Fibroblast of lung (primary cell): ENCODE results near the gene CDH12. TPM values are rescaled to one million over a fixed set of nuclear protein-coding genes. Genes with fewer than 3 reads are reported as not detected.
"Not testable (repeated sequence)": the region's sequence is repeated elsewhere in the genome, so short reads cannot be mapped to it uniquely, and the experiment has no call there.

Experiments
- DNase-seq, 2 donors: peaks; one replicate each; pipeline versions ENCODE4 v3.0.0 to v3.0.0-alpha.2; 2010; ENCODE audit warnings: low read depth in 2 of 2
- H2AFZ ChIP-seq: 2 replicates; pipeline ENCODE4 v1.5.1; 2012; ENCODE audit warnings: low read length, control low read depth, inconsistent platforms
- H3K27ac ChIP-seq: 2 replicates; pipeline ENCODE4 v1.5.1; 2011; ENCODE audit warnings: low read length, control low read depth; ENCODE audit not compliant: insufficient read depth
- H3K27me3 ChIP-seq: 2 replicates; pipeline ENCODE4 v1.5.1; 2011; ENCODE audit warnings: mild to moderate bottlenecking, low read length; ENCODE audit not compliant: control insufficient read depth, insufficient read depth
- H3K36me3 ChIP-seq: 2 replicates; pipeline ENCODE4 v1.5.1; 2011; ENCODE audit warnings: low read length; ENCODE audit not compliant: control insufficient read depth, insufficient read depth
- H3K4me1 ChIP-seq: 2 replicates; pipeline ENCODE4 v1.5.1; 2011; ENCODE audit warnings: low read length; ENCODE audit not compliant: control insufficient read depth, insufficient read depth; ENCODE audit errors: extremely low read depth
- H3K4me2 ChIP-seq: 2 replicates; pipeline ENCODE4 v1.5.1; 2011; ENCODE audit warnings: low read length, control low read depth; ENCODE audit not compliant: insufficient read depth; ENCODE audit errors: extremely low read depth
- H3K4me3 ChIP-seq, 4 experiments: fragments of 200-600 bp in 1 of 4; sonication (generic) in 1 of 4; replicated peaks in 1 of 4; 2 replicates each; pipeline ENCODE4 v1.5.1; 2011 to 2016; ENCODE audit warnings: low read length in 4 of 4, low read depth in 3 of 4, mild to moderate bottlenecking in 3 of 4, control low read depth in 2 of 4, inconsistent platforms in 1 of 4, mixed read lengths in 1 of 4; ENCODE audit not compliant: insufficient read depth in 1 of 4; ENCODE audit errors: control extremely low read depth in 1 of 4
- H3K79me2 ChIP-seq: 2 replicates; pipeline ENCODE4 v1.5.1; 2012; ENCODE audit warnings: mild to moderate bottlenecking, low read length, inconsistent platforms; ENCODE audit not compliant: control insufficient read depth, insufficient read depth
- H3K9ac ChIP-seq: 2 replicates; pipeline ENCODE4 v1.5.1; 2011; ENCODE audit warnings: mild to moderate bottlenecking, low read length, control low read depth; ENCODE audit not compliant: insufficient read depth
- H3K9me3 ChIP-seq: 2 replicates; pipeline ENCODE4 v1.5.1; 2012; ENCODE audit warnings: low read depth, low read length; ENCODE audit not compliant: control insufficient read depth, insufficient read depth
- H4K20me1 ChIP-seq: 2 replicates; pipeline ENCODE4 v1.5.1; 2011; ENCODE audit warnings: low read length; ENCODE audit not compliant: control insufficient read depth, insufficient read depth; ENCODE audit errors: extremely low read depth
- CTCF ChIP-seq, 2 donors: IDR thresholded peaks in 1 of 2; conservative IDR thresholded peaks in 1 of 2; 1 replicate in 1 of 2; 2 replicates in 1 of 2; pipeline ENCODE4 v1.5.1; 2011 to 2012; ENCODE audit warnings: low read length in 2 of 2, control low read depth in 1 of 2, inconsistent platforms in 1 of 2, low read depth in 1 of 2, mild to moderate bottlenecking in 1 of 2
- EZH2 ChIP-seq: IDR thresholded peaks from 2 replicates; pipeline ENCODE4 v1.5.1; 2012; ENCODE audit warnings: low read length, control low read depth, mild to moderate bottlenecking; ENCODE audit errors: missing control alignments
- polyA plus RNA-seq, 2 donors: library from polyadenylated mRNA; depleted of rRNA in 1 of 2; stranded (reverse) in 1 of 2; unstranded in 1 of 2; fragments of >200 nt; gene quantifications; 2 replicates each; pipeline ENCODE4 v1.2.1, GENCODE V29; 2011 to 2012; ENCODE audit warnings: missing spikeins in 1 of 2
- total RNA-seq: library from RNA; depleted of rRNA; stranded (reverse); fragments of >200 nt; gene quantifications from 2 replicates; pipeline ENCODE4 v1.2.1, GENCODE V29; 2014

Gene CDH12
- total and polyA plus RNA-seq, 2 donors (not counting 1 experiment from before 2014, with no cell fraction given), result 0.02 TPM; not detected in 1

GRCh38 chr5:22033066-22033465 is 820.1 kb downstream of the CDH12 start:
- Histone ChIP-seq H3K27ac (no peak overlapping the region), H2AFZ (no peak overlapping the region), H3K9ac (no peak overlapping the region), H4K20me1 (no peaks in the 10 kb centered on the region), H3K9me3 (no peaks in the 10 kb centered on the region), H3K4me1 (no peaks in the 10 kb centered on the region), H3K79me2 (no peaks in the 10 kb centered on the region), H3K27me3 (no peaks in the 10 kb centered on the region), H3K36me3 (no peaks in the 10 kb centered on the region), H3K4me2 (no peak overlapping the region), H3K4me3 (no peak overlapping the region)
- TF ChIP-seq EZH2 (no peak), CTCF (conservative IDR thresholded peaks at IDR 0.05 in 1 of 2, IDR thresholded peaks at IDR 0.05 in 1 of 2; ENCODE audit: low read depth in 1 of 2, low read length in 2 of 2) (no peak)
- DNase-seq, result no peak

DNA sequence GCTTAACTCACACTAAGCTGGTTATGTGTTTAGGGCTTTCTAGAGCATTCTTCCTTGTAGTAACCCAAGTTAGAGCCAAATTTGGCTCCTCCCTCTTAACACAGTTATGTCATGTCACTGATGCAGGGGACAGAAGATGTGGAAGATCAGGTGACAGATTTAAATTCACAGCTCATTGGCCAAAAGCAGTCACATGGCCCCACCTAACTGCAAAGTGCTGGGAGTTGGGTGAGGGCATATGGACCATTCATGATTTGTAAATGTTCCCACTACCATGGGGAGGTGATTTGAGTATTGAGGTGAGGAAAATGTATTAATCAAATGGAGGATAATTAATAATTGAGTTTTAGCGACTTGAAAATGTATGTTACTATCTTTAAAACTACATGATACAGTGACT is 829.4 kb downstream of the CDH12 start:
- Histone ChIP-seq H2AFZ (no peak overlapping the region), H3K9ac (no peak overlapping the region), H3K36me3 (no peaks in the 10 kb centered on the region), H3K79me2 (no peaks in the 10 kb centered on the region), H3K27me3 (no peaks in the 10 kb centered on the region), H3K4me1 (no peaks in the 10 kb centered on the region), H3K27ac (no peak overlapping the region), H3K9me3 (no peaks in the 10 kb centered on the region), H3K4me3 (no peak overlapping the region), H4K20me1 (no peaks in the 10 kb centered on the region), H3K4me2 (no peak overlapping the region)
- no peak for DNase-seq
- TF ChIP-seq EZH2 (no peak), CTCF (conservative IDR thresholded peaks at IDR 0.05 in 1 of 2, IDR thresholded peaks at IDR 0.05 in 1 of 2; ENCODE audit: low read depth in 1 of 2, low read length in 2 of 2) (no peak)

DNA sequence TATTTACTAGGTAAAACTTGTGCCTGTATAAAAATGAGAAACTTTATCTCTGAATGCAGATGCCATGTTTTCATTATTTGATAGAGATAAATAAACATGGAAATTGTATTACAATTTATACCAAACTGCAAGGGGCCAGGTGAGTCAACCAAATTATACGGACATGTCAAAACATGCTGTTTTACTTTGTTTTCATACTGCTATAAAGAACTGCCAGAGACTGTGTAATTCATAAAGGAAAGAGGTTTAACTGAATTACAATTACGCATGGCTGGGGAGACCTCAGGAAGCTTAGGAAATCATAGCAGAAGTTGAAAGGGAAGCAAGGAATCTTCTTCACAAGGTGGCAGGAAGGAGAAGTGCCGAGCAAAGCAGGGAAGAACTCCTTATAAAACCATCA is 840.3 kb downstream of the CDH12 start:
- H3K9ac ChIP-seq, H3K36me3 ChIP-seq, H3K9me3 ChIP-seq, H3K27me3 ChIP-seq, H3K27ac ChIP-seq, H2AFZ ChIP-seq, H4K20me1 ChIP-seq, H3K4me2 ChIP-seq, H3K4me1 ChIP-seq, DNase-seq, H3K4me3 ChIP-seq, H3K79me2 ChIP-seq: not testable (repeated sequence)

- not testable (repeated sequence) for H3K79me2 ChIP-seq, H3K4me1 ChIP-seq, H2AFZ ChIP-seq, H3K4me2 ChIP-seq, H3K9ac ChIP-seq, H3K36me3 ChIP-seq, H4K20me1 ChIP-seq, H3K27me3 ChIP-seq, H3K9me3 ChIP-seq, DNase-seq, H3K27ac ChIP-seq, H3K4me3 ChIP-seq
Measured at GRCh38 chr5:22010808-22011207, 842.3 kb downstream of the CDH12 start.

GRCh38 chr5:22001097-22001496 is 852.0 kb downstream of the CDH12 start:
- not testable (repeated sequence) for H3K27me3 ChIP-seq, H2AFZ ChIP-seq, H3K4me3 ChIP-seq, H3K9ac ChIP-seq, H3K4me1 ChIP-seq, DNase-seq, H3K4me2 ChIP-seq, H3K36me3 ChIP-seq, H4K20me1 ChIP-seq, H3K79me2 ChIP-seq, H3K9me3 ChIP-seq, H3K27ac ChIP-seq

- H3K4me3 ChIP-seq, H3K27me3 ChIP-seq, H4K20me1 ChIP-seq, H3K79me2 ChIP-seq, H3K9me3 ChIP-seq, H3K4me1 ChIP-seq, H3K27ac ChIP-seq, DNase-seq, H3K36me3 ChIP-seq, H3K9ac ChIP-seq, H3K4me2 ChIP-seq, H2AFZ ChIP-seq: not testable (repeated sequence)
Measured at GRCh38 chr5:21985799-21986198, 867.3 kb downstream of the CDH12 start.
